PC-3 (cell line): ENCODE data around the gene MIDN.

Experiments used
- EZH2 ChIP-seq: fragments of 300-600 bp; sonication (generic); IDR thresholded peaks from one replicate; pipeline ENCODE4 v1.6.1; 2017; ENCODE audit warnings: antibody characterized with exemption, mild to moderate bottlenecking, low read length; ENCODE audit not compliant: unreplicated experiment
- TF ChIP-seq, protein P1 (sequence below): fragments of 300-600 bp; sonication (generic); conservative IDR thresholded peaks from 2 replicates; pipeline ENCODE4 v1.5.1; 2017; ENCODE audit warnings: antibody characterized with exemption, low read depth, mild to moderate bottlenecking, low read length

DNA sequence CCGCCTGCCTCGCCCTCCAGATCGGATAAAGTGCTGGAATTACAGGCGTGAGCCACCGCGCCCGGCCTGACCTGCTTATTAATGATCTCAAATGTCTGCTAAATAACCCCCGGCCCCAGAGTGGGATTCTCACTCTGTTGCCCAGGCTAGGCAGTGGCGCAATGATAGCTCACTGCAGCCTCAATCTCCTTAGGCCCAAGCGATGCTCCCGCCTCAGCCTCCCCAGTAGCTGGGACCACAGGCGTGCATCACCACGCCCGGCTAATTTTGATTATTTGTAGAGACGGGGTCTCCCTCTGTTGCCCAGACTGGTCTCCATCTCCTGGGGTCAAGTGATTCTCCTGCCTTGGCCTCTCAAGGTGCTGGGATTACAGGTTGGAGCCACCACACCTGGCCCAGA is 7.5 kb upstream of the MIDN start:
- TF ChIP-seq, protein P1, sequence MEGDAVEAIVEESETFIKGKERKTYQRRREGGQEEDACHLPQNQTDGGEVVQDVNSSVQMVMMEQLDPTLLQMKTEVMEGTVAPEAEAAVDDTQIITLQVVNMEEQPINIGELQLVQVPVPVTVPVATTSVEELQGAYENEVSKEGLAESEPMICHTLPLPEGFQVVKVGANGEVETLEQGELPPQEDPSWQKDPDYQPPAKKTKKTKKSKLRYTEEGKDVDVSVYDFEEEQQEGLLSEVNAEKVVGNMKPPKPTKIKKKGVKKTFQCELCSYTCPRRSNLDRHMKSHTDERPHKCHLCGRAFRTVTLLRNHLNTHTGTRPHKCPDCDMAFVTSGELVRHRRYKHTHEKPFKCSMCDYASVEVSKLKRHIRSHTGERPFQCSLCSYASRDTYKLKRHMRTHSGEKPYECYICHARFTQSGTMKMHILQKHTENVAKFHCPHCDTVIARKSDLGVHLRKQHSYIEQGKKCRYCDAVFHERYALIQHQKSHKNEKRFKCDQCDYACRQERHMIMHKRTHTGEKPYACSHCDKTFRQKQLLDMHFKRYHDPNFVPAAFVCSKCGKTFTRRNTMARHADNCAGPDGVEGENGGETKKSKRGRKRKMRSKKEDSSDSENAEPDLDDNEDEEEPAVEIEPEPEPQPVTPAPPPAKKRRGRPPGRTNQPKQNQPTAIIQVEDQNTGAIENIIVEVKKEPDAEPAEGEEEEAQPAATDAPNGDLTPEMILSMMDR, result no peak
- TF ChIP-seq EZH2, result no peak
